GM21528 (cell line): ENCODE measurements around the gene PLN.

Experiments used
- ATAC-seq: cut with Tn5 transposase; IDR thresholded peaks from one replicate; pipeline ENCODE4 v1.9.1; 2021; ENCODE audit warnings: mild to moderate bottlenecking, moderate library complexity; ENCODE audit not compliant: unreplicated experiment, low FRiP score

The PLN gene

DNA sequence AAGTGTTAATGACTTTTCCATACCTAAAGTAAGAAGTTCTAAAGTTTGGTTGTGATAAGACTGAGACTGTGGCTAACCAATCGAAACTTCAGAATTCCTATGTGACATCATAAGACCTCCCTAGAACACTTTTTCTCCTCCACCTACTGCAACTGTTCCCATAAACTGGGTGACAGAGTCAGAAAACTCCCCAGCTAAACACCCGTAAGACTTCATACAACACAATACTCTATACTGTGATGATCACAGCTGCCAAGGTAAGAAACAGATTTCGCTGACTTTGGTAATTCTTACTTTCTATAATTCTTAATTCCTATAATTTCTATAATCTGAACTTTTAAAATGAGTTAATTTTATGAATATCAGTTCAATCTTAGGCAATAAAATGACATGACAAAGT, at the start of gene PLN:
Gene PLN, plus strand, starts transcription at position 161 of the 400 bp plus-strand sequence. CDS start 10,626 bp downstream, outside the sequence.
- ATAC-seq, result no peak

DNA sequence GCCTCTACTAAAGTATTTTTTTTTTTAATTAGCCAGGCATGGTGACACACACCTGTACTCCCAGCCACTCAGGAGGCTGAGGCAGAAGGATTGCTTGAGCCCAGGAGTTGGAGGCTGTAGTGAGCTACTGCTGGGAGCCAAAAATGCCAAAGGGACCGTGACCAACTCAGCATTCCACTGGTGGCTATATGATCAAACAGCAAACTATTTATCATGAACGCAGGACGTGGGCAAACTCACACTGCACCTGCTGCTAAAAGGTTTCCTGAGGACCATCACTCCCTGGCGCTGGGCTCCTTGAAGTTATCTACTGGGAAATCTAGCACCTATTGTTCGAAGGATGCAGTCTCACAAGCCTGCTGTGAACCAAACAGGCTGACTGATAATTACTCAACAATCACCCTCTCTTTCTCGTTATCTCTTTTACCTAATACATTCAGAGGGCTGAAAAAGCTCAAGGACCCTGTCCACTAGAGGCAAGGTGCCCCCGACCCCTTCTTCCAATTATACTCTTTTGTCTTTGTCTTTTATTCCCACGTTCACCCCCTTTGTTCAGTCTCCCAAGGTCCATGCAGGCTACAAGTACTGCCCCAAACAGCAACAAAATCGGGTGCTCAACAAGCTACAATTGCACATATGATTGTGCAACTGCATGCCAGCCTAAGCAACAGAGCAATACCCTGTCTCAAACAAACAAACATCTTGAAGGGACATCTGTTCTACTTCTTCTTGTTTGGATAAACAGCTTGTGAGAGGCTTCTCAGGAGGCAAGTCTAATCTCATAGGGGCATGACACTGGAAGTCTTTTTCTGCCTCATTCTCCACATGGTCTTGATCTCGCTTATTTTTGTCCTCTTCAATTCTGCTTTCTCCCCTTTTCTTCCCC, 47.7 kb upstream of the PLN start:
- ATAC-seq, result no peak

DNA sequence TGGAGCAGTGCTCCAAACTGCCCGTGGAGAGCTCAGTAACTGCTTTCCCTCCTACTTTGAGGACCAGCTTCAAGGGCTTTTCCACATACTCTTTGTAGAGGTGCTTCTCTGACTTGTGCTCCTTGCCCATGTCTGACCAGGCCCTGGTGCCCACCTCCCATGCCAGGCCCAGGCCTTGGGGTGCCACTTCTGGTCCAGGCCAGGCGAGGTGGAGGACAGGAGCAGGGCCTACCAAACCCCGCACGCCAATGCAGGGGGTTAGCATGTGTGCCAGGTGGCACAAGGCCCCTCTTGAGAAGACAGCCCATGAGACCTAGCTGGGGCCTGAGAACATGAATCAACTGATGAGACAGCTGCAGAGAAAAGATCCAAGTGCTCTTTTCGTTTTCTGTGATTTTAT, 47.0 kb upstream of the PLN start:
- no peak for ATAC-seq

DNA sequence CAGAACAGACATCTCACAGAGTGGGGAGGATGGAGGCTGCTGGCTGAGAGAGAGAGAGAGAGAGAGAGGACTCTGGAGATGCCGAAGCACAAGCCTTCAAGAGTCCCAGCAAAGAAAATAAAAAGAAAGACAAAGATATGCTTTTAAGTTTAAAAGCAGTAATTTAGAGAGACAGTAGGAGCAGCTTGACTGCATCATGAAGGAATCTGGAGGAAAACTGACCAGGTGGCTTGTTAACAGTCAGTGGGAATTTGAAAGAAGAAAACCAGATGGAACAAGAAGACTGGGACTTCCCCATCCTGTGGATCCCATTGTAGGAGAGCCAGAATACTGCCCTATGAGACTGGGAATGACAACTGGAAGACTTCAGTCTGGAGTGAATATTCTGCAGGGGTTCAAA, 46.3 kb upstream of the PLN start:
- ATAC-seq, result no peak

DNA sequence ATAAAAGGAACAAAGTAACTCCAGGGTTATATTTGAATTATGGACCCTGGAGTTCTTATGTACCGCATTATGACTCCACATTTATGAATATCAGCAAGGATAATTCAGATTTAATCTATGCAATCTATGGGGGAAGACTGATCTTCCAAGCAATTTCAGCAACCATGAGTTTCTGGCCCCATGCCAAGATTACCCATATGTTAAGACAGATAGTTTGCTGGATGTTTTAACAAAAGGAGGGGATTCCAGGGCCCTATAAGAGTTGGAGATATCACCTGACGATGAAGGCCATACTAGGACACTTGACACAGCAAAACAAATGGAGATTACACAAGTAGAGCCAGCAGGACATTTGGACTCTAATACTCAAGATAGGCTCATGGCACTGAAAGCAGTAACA, 45.9 kb upstream of the PLN start:
- ATAC-seq, result no peak

DNA sequence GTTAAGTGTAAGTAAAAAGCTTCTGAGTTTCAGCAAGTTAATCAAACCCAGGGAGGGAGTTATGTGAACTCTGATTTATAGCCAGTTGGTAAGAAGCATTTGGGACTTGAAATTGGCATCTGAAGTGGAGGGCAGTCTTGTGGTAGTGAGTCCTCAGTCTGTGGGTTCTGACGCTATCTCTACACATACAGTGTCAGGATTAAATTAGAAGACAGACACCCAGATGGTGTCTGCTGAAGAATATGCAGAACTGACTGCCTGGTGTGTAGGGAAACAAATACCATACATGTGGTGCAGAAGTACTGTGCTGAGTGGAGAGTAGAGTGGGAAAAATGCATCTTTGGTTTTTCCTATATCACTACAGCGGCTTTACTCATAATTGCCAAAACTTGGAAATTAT, 43.5 kb upstream of the PLN start:
- no peak for ATAC-seq

DNA sequence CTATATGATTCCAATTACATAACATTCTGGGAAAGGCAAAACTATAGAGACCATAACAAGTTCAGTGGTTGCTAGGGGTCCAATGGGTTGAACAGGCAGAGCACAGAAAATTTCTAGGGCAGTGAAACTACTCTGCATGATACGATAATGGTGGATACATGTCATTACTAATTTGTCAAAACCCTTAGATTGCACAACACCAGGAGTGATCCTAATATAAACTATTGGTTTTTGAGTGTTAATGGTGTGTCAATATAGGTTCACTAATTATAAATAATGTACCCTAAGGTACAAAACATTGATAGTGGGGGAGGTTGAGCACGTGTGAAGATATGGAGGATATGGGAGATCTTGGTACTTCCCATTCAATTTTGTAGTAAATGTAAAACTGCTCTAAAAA, 42.4 kb upstream of the PLN start:
- no peak for ATAC-seq

DNA sequence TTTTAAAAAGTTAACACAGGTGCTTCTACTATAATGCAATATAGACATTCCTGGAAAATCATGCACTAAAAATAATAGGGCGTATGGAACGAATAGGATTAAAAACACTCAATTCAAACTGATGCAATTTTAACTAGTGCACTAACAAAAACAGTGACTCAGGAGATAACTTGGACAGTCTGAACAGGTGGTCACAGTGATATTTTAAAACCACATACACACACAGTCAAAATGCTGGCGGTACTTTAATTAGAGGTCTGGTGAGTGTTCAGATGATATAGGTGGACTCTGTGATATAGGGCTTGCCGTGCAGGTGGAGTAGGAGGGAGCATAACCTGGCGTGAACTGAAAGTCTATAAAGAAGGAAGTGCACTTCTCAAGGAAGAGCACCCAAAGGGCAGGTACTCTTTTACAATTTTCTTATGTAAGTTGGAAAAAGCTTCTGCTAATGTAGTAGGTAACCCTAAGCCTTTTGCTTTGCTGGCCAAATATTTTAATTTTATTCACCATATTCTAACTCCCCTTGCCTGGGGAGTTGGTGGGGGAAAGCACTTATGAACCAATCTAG, 41.9 kb upstream of the PLN start:
- no peak for ATAC-seq

DNA sequence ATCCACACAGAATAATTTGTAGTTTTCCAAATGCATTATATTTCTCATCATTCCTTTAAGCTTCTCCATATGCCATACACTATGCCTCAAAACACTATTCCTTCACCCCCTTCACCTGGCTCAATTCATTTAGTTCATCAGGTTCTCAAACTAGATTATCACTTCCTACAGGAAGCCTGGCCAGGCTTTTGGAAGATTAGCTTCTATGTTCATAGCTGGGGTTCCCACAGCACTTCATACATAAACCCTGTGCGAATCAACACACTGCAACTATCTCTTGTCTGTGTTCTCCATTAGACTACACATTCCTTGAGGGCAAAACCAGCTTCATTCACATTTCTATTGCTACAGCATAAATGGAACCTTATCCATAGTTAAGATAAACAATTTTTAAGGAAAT, 40.5 kb upstream of the PLN start:
- no peak for ATAC-seq

DNA sequence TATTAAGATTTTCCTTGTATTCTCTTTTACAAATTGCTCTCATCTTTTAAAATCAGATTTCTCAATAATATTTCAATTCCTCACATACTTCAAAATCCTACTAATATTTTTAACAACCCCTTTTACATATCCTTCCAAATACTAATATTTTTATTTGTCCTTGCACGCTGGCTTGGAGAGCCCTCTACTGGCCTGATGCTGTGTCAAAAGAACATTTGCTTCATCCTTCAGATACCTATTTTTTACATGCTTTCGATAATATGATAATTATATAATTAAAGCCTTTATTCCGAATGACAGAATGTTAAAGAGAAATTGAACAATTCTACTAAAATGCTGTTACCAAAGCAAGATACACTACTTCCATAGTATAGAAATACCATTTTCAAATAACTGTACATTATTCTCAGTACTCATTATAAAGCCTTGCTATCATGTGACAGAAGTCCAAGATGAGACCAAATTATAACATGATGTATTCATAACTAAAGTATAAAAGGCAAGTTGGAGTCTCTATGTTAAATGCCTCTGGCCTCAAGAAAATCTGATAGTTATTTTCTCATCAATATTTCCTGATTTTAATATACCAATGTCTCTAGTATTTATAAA, 39.0 kb upstream of the PLN start:
- ATAC-seq, result no peak

DNA sequence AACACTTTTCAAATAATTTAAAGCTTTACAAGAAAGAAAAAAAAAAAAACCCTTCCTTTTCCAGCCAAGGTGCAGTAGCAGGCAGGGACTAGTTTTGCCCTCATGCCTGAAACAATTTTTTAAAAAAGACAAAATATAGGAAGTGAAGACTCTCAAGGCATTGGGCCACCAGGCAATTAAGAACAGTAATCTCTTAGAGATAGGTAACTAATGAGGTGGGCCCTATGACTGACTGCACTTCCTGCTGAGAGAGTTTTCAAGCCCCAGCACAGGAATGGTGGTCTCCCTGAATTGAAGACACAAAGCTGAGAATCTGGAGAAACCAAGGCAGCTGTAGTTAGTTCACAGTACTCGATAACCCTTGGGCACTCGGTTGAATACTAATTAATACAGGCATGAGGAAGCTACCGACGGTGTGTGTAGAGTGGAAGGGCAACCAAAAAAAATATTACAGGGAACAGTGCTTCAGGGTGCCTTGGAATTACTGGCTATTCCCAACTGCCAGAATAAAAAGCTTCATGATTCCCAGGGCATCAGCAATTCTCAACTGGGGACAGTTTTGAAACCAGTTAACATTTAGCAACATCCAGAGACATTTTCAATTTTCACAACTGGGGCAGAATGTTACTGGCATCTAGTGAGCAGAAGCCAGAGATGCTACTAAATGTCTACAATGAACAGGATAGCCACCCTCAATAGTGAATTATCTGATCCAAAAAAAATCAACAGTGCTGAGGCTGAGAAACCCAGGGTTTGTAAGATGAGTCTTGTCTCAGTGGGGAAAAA, 36.0 kb upstream of the PLN start:
- ATAC-seq, result no peak

DNA sequence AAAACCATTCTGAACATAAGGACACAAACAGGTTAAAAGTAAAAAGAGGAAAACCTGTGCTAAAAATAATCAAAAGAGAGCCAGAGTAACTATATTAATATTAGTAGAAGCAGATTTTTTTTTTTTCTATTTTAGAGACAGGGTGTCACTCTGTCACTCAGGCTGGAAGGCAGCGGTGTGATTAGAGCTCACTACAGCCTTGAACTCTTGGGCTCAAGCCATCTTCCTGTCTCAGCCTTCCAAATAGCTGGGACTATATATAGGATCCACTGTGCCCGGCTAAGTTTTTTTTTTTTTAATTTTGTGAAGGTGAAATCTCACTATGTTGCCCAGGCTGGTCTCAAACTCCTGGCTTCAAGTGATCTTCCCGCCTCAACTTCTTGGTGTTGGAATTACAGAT, 33.4 kb upstream of the PLN start:
- ATAC-seq, result no peak

DNA sequence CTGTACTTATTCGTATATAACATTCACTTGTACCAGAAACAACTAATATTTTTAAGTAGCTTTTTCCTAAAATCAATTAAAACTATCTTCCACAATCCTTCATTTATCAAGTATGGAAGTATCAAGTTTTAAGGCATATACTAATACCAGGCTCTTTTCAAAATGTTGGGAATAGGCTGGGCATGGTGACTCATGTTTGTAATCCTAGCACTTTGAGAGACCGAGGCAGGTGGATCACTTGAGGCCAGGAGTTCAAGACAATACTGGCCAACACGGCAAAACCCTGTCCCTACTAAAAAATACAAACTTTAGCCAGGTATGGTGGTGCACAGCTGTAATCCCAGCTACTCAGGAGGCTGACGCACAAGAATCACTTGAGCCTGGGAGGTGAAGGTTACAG, 25.7 kb upstream of the PLN start:
- ATAC-seq, result no peak

DNA sequence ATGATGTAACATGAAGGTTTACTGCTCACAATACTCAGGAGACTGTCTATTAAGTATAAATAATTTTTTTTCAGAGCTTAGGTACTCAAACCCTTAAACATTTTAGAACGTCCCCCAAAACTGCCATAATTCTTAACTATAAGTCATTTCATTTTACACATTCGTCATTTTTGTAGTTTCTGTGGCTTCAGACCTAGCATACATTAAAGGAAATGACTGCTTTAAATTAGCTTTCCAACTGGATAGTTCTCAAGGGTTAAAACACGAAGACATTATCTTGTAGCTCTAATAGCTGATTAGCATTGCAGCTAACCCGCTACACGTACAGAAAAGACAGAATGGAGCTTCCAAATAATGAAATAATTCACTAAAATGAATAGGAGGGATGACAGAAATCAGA, 24.9 kb upstream of the PLN start:
- no peak for ATAC-seq

DNA sequence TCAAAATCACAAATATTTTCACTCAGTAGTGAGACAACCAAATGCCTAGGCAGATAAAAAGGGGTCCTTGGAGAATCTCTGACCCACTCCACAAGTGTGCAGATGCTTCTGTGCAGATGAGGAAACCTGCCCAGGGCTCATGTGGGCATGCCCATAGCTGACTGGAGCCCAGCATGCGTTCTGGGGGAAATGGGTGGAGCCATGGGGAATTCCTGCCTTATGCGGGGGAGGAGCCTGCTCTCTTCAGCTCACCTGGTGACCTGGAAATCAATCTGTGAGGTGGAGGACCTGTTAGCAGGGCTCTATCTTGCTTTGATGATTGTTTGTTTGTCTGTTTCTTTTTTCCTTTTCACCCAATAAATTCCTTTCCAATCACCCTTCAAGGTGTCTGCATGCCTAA, 23.4 kb upstream of the PLN start:
- no peak for ATAC-seq

DNA sequence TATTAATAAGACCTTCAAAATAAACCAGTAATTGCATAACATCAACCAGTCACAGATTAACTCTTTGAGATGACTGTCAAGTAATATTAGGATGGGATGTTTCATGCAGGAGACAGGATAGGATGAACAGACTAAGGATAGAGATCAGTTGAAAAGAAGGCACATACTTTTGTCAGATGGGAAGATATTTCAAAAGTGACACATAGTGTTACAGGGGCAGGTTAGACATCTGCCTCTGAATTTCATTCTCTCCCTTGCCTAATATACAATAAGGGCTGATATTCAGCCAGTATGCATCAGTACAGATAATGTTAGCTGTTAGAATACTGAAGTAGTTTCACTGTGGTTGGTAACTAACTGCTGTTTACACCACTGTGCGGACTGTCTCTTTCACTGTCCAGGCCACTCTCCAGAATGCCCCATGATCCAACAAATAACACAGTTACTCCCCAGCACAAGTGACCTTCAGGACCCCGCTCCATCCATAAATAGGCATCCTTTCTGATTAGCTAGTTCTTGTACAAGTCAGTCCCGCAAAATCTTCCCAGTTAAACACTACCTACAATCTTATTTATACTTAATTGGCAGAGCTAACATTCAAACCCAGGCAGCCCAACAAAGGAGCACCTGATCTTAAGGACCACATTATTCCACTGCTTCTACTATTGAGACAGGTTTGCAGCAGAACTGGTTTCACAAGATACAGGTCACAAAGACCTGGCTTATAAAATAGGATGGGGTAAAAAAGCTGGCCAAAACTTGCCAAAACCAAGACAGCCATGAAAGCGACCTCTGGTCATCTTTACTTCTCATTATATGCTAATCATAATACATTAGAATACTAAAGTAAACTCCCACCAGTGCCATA, 21.9 kb upstream of the PLN start:
- no peak for ATAC-seq

DNA sequence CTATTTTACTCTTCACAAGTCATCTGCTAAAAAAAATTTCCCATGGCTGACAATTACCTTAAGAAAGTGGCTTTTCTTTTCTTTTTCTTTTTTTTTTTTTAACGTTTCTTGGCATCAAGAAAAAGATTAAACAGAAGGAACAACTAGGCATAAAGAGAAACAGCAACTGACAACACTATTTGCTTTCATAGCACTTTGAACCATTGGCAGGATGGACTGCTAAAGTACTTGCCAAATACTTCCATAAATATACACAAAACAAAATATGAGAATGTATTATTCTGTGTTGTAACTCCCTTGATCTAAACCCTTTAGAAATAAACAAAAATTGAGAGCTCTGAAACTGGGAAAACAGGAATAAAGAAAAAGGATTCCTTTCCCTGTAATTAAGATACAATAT, 20.0 kb upstream of the PLN start:
- ATAC-seq, result no peak

DNA sequence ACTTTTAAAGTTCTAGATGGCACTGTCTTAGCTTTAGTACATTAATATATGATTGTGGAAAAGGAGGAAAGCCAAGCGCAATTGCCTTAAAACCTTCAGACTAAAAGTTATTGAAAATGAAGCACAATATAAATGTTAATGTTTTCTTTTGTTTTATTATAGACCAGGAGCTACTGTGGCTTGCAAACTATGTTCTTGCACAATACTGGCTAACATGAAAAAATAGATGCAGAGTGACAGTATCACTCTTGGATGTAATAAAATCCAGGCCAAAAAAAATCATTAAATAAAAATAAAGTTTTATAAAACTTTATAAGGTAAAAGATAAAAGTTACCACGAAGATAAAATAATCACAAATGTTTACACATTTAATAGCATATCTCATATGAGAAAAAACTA, 18.3 kb upstream of the PLN start:
- ATAC-seq, result no peak

DNA sequence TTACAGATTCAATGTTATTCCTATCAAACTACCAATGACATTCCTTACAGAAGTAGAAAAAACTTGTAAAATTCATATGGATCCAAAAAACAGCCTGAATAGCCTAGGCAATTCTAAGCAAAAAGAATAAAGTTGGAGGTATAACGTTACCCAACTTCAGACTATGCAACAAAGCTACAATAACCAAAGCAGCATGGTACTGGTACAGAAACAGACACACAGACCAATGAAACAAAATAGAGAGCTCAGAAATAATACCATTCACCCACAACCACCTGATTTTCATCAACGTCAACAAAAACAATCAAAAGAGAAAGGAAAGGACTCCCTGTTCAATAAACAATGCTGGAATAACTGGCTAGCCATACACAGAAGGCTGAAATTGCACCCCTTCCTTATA, 17.2 kb upstream of the PLN start:
- no peak for ATAC-seq

DNA sequence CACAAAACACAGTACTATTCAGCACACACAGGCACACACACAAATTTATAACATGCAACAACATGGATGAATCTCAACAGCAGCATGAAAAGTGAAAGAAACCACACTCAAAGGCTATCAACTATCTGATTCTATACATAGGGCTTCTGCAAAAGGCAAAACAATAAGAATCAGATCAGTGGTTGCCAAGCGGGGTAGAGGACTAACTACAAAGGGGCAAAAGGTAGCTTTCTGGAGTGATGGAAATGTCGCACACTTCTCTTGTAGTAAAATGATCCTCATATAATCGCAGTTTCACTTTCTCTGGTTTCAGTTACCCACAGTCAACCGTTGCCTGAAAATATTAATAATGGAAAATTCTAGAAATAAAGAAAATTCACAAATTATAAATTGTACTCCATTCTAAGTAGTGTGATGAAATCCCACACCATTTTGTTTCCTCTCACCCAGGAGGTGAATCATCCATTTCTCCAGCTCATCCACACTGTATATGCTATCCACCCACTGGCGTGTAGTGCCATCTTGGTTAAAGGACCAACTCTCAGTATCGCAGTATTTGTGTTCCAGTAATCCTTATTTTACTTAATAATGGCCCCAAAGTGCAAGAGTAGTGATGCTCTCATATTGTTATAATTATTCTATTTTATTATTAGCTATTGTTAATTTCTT, 12.8 kb upstream of the PLN start:
- ATAC-seq, result no peak
